SK-N-SH (cell line): ENCODE data around the gene GALNT18. TPM values are rescaled to one million over a fixed set of nuclear protein-coding genes. Genes with fewer than 3 reads are reported as not detected.

Experiments used
- CTCF ChIA-PET: fragments of 300-600, 350-600 bp; formaldehyde crosslinking; extraction: SDS; loops from one replicate; lab custom pipeline; 2021; lab: Yijun Ruan, JAX
- POLR2A ChIA-PET: fragments of 350-600 bp; sonication (Branson Sonifier 250); formaldehyde crosslinking; extraction: SDS; loops from one replicate; lab custom pipeline; 2020; ENCODE audit warnings: antibody characterized with exemption, inconsistent platforms; lab: Yijun Ruan, JAX
- DNase-seq: peaks from one replicate; pipeline ENCODE4 v3.0.0; 2012
- H2AFZ ChIP-seq: fragments of 200-600 bp; sonication (generic); 2 replicates; pipeline ENCODE4 v1.8.1; 2016; ENCODE audit warnings: antibody characterized with exemption, mild to moderate bottlenecking, low read depth
- H3F3A ChIP-seq: fragments of 200-600 bp; sonication (generic); replicated peaks from 2 replicates; pipeline ENCODE3; 2016; ENCODE audit warnings: antibody characterized with exemption, mild to moderate bottlenecking; ENCODE audit not compliant: insufficient read depth
- H3K27ac ChIP-seq, 2 experiments: fragments of 200-500 bp in 1 of 2; fragments of 200-600 bp in 1 of 2; sonication (Bioruptor generic) in 1 of 2; sonication (generic), shearing (Covaris generic) in 1 of 2; 2 replicates each; pipeline versions ENCODE4 v1.5.1 to v1.6.1; 2014 to 2016; ENCODE audit warnings: low read depth in 2 of 2, inconsistent platforms in 1 of 2, low read length in 1 of 2, mild to moderate bottlenecking in 1 of 2, mixed read lengths in 1 of 2
- H3K27me3 ChIP-seq: fragments of 200-600 bp; sonication (generic), shearing (Covaris generic); 2 replicates; pipeline ENCODE4 v1.6.1; 2016; ENCODE audit warnings: mixed run types; ENCODE audit not compliant: insufficient read depth
- H3K36me3 ChIP-seq, 2 experiments: fragments of 200-500 bp in 1 of 2; fragments of 200-600 bp in 1 of 2; sonication (Bioruptor generic) in 1 of 2; sonication (generic) in 1 of 2; replicated peaks in 1 of 2; 2 replicates each; pipeline versions ENCODE3 to v1.5.1; 2014 to 2016; ENCODE audit warnings: low read length in 1 of 2, mild to moderate bottlenecking in 1 of 2; ENCODE audit not compliant: insufficient read depth in 2 of 2, control insufficient read depth in 1 of 2
- H3K4me1 ChIP-seq, 2 experiments: fragments of 200-500 bp in 1 of 2; fragments of 200-600 bp in 1 of 2; sonication (Bioruptor generic) in 1 of 2; sonication (generic), shearing (Covaris generic) in 1 of 2; 2 replicates each; pipeline versions ENCODE4 v1.5.1 to v1.6.1; 2014 to 2016; ENCODE audit warnings: low read depth in 1 of 2, low read length in 1 of 2, mixed run types in 1 of 2; ENCODE audit not compliant: insufficient read depth in 2 of 2, control insufficient read depth in 1 of 2
- H3K4me2 ChIP-seq: fragments of 200-600 bp; sonication (generic), shearing (Covaris generic); 2 replicates; pipeline ENCODE4 v1.6.1; 2017; ENCODE audit warnings: mixed run types
- H3K4me3 ChIP-seq, 2 experiments: fragments of 200-500 bp in 1 of 2; fragments of 200-600 bp in 1 of 2; sonication (Bioruptor generic) in 1 of 2; sonication (generic), shearing (Covaris generic) in 1 of 2; 2 replicates each; pipeline versions ENCODE4 v1.5.1 to v1.8.1; 2014 to 2016; ENCODE audit warnings: low read depth in 2 of 2, inconsistent platforms in 1 of 2, low read length in 1 of 2, mild to moderate bottlenecking in 1 of 2, mixed read lengths in 1 of 2, moderate library complexity in 1 of 2
- H3K79me2 ChIP-seq: fragments of 200-600 bp; sonication (generic); 2 replicates; pipeline ENCODE4 v1.8.1; 2017; ENCODE audit warnings: mild to moderate bottlenecking; ENCODE audit not compliant: insufficient read depth
- H3K9ac ChIP-seq: fragments of 200-600 bp; sonication (generic); 2 replicates; pipeline ENCODE4 v1.6.1; 2017; ENCODE audit warnings: mixed run types
- H3K9me2 ChIP-seq: fragments of 200-600 bp; sonication (generic); 2 replicates; pipeline ENCODE4 v1.6.1; 2017; ENCODE audit warnings: mixed run types
- H3K9me3 ChIP-seq: fragments of 200-600 bp; sonication (generic); 2 replicates; pipeline ENCODE4 v1.6.1; 2017; ENCODE audit warnings: mixed run types, mild to moderate bottlenecking, moderate library complexity
- H4K20me1 ChIP-seq: fragments of 200-600 bp; sonication (generic); 2 replicates; pipeline ENCODE4 v1.6.1; 2017; ENCODE audit warnings: mild to moderate bottlenecking, mixed run types; ENCODE audit not compliant: insufficient read depth
- CHD2 ChIP-seq: fragments of 150-350 bp; IDR thresholded peaks from 2 replicates; pipeline ENCODE4 v1.6.1; 2018; ENCODE audit warnings: low read length; ENCODE audit not compliant: partially characterized antibody
- EP300 ChIP-seq, 2 experiments: IDR thresholded peaks; 2 replicates each; pipeline versions ENCODE4 v1.4.0 to v1.6.1; 2012; ENCODE audit warnings: borderline replicate concordance in 1 of 2, low read depth in 1 of 2, low read length in 1 of 2
- NFIC ChIP-seq: IDR thresholded peaks from 2 replicates; pipeline ENCODE4 v1.4.0; 2012; ENCODE audit warnings: borderline replicate concordance
- RCOR1 ChIP-seq: fragments of 150-350 bp; IDR thresholded peaks from 2 replicates; pipeline ENCODE4 v1.6.1; 2017; ENCODE audit warnings: antibody characterized with exemption, low read length
- YY1 ChIP-seq: IDR thresholded peaks from 2 replicates; pipeline ENCODE4 v1.4.0; 2012; ENCODE audit warnings: low read depth, mild to moderate bottlenecking
- WGBS: methylation state at CpG from one replicate; pipeline ENCODE4 v1.1.6; 2017; ENCODE audit warnings: low lambda C conversion rate; 5-methylcytosine and 5-hydroxymethylcytosine counted together
- polyA plus RNA-seq, 3 experiments: library from polyadenylated mRNA; depleted of rRNA; stranded (reverse); fragments of >200 nt; gene quantifications; 2 replicates each; pipeline ENCODE4 v1.2.3, GENCODE V29; 2012
- TF ChIP-seq, protein P1 (sequence below): IDR thresholded peaks from 2 replicates; pipeline ENCODE4 v1.4.0; 2012; ENCODE audit warnings: low read depth, borderline replicate concordance
- TF ChIP-seq, protein P2 (sequence below): fragments of 200-600 bp; sonication (generic); IDR thresholded peaks from 2 replicates; pipeline ENCODE4 v1.6.1; 2017; ENCODE audit warnings: antibody characterized with exemption, mild to moderate bottlenecking, moderate library complexity
- TF ChIP-seq, protein P3 (sequence below): fragments of 150-350 bp; IDR thresholded peaks from 2 replicates; pipeline ENCODE4 v1.6.1; 2017; ENCODE audit warnings: antibody characterized with exemption, low read length, low read depth, borderline replicate concordance
- TF ChIP-seq, protein P4 (sequence below): IDR thresholded peaks from 2 replicates; pipeline ENCODE4 v1.6.1; 2012; ENCODE audit warnings: mild to moderate bottlenecking, low read depth, low read length, moderate library complexity
- TF ChIP-seq, protein P5 (sequence below): fragments of 150-350 bp; IDR thresholded peaks from 2 replicates; pipeline ENCODE4 v1.6.1; 2016; ENCODE audit warnings: mild to moderate bottlenecking, low read depth, low read length

GALNT18 gene
- polyA plus RNA-seq, 1 of the 3 experiments (the other 2 are of a cell fraction) = 0.64 TPM

DNA sequence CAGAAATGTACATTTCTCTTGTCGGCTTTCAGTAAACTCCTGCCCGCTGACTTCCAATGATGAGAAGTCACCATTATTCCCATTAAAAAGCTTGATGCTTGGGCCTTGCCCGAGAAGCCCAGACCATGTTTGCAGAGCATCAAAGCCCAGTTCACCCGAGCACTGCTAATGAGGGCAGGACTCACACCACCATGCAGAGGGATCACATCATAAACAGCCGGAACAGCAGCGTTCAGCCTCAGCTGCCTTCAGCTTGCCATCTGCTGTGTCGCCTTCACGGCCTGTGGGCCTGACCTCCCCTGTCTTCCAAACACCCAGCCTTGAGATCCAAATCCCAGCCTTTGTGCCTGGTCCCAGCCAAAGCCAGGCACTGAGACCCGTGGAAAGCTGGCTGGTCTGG lies 163.3 kb downstream of the GALNT18 start (continued):
- TF ChIP-seq NFIC = no peak
- no peak for TF ChIP-seq CHD2
- no peak for TF ChIP-seq RCOR1
- TF ChIP-seq, protein P1, sequence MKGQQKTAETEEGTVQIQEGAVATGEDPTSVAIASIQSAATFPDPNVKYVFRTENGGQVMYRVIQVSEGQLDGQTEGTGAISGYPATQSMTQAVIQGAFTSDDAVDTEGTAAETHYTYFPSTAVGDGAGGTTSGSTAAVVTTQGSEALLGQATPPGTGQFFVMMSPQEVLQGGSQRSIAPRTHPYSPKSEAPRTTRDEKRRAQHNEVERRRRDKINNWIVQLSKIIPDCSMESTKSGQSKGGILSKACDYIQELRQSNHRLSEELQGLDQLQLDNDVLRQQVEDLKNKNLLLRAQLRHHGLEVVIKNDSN = no peak
- TF ChIP-seq YY1 = no peak

DNA sequence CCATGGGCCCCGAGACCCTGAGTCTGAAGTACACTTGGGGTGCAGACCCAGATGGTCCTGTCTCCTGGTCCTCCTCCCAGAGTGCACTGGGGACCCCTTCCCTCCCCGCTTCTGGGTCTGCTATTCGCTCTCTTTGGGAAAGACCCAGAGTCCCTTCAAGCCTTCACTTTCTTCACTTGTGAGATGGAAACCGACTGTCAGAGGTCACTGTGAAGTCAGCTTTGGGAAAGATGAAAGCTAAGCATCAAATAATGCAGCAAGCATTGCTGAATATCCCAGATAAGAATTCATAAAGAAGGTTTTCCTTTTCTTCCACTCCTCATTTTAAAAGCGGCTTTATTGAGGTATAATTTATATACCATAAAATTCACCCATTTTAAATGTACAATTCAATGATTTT lies 163.8 kb downstream of the GALNT18 start:
- no peak overlapping the region for H2AFZ ChIP-seq
- H3K4me2 ChIP-seq = no peak overlapping the region
- TF ChIP-seq, protein P2, sequence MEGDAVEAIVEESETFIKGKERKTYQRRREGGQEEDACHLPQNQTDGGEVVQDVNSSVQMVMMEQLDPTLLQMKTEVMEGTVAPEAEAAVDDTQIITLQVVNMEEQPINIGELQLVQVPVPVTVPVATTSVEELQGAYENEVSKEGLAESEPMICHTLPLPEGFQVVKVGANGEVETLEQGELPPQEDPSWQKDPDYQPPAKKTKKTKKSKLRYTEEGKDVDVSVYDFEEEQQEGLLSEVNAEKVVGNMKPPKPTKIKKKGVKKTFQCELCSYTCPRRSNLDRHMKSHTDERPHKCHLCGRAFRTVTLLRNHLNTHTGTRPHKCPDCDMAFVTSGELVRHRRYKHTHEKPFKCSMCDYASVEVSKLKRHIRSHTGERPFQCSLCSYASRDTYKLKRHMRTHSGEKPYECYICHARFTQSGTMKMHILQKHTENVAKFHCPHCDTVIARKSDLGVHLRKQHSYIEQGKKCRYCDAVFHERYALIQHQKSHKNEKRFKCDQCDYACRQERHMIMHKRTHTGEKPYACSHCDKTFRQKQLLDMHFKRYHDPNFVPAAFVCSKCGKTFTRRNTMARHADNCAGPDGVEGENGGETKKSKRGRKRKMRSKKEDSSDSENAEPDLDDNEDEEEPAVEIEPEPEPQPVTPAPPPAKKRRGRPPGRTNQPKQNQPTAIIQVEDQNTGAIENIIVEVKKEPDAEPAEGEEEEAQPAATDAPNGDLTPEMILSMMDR = no peak
- no peak for TF ChIP-seq EP300 (IDR thresholded peaks at IDR 0.05; ENCODE audit: borderline replicate concordance in 1 of 2, low read depth in 1 of 2, low read length in 1 of 2)
- TF ChIP-seq, protein P3, sequence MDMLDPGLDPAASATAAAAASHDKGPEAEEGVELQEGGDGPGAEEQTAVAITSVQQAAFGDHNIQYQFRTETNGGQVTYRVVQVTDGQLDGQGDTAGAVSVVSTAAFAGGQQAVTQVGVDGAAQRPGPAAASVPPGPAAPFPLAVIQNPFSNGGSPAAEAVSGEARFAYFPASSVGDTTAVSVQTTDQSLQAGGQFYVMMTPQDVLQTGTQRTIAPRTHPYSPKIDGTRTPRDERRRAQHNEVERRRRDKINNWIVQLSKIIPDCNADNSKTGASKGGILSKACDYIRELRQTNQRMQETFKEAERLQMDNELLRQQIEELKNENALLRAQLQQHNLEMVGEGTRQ = no peak
- TF ChIP-seq, protein P4, sequence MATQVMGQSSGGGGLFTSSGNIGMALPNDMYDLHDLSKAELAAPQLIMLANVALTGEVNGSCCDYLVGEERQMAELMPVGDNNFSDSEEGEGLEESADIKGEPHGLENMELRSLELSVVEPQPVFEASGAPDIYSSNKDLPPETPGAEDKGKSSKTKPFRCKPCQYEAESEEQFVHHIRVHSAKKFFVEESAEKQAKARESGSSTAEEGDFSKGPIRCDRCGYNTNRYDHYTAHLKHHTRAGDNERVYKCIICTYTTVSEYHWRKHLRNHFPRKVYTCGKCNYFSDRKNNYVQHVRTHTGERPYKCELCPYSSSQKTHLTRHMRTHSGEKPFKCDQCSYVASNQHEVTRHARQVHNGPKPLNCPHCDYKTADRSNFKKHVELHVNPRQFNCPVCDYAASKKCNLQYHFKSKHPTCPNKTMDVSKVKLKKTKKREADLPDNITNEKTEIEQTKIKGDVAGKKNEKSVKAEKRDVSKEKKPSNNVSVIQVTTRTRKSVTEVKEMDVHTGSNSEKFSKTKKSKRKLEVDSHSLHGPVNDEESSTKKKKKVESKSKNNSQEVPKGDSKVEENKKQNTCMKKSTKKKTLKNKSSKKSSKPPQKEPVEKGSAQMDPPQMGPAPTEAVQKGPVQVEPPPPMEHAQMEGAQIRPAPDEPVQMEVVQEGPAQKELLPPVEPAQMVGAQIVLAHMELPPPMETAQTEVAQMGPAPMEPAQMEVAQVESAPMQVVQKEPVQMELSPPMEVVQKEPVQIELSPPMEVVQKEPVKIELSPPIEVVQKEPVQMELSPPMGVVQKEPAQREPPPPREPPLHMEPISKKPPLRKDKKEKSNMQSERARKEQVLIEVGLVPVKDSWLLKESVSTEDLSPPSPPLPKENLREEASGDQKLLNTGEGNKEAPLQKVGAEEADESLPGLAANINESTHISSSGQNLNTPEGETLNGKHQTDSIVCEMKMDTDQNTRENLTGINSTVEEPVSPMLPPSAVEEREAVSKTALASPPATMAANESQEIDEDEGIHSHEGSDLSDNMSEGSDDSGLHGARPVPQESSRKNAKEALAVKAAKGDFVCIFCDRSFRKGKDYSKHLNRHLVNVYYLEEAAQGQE = no peak
- TF ChIP-seq, protein P5, sequence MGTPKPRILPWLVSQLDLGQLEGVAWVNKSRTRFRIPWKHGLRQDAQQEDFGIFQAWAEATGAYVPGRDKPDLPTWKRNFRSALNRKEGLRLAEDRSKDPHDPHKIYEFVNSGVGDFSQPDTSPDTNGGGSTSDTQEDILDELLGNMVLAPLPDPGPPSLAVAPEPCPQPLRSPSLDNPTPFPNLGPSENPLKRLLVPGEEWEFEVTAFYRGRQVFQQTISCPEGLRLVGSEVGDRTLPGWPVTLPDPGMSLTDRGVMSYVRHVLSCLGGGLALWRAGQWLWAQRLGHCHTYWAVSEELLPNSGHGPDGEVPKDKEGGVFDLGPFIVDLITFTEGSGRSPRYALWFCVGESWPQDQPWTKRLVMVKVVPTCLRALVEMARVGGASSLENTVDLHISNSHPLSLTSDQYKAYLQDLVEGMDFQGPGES = no peak

More for the DNA sequence above, 163.8 kb downstream of the GALNT18 start:
- WGBS = 64% methylated on average over 5 of the region's 5 CpGs
- Histone ChIP-seq H3K9me3 (no peaks in the 10 kb centered on the region), H3K4me1 (peaks cover 0 to 6% of the 10 kb centered on the region in 2 experiments; a peak in 1 of 4 replicates), H3F3A (no peaks in the 10 kb centered on the region), H3K36me3 (no peaks in the 10 kb centered on the region), H3K27me3 (no peaks in the 10 kb centered on the region), H3K4me3 (no peak overlapping the region), H4K20me1 (no peaks in the 10 kb centered on the region), H3K27ac (no peak overlapping the region), H3K9ac (no peak overlapping the region), H3K79me2 (no peaks in the 10 kb centered on the region), H3K9me2 (no peaks in the 10 kb centered on the region)
- ChIA-PET POLR2A (no interaction called here), CTCF (interaction anchor here (1.2 to 2.3 kb wide), 2 partner anchors 50 to 330 kb away, joined by 3 to 7 read pairs; no protein-coding TSS in a partner anchor)
- DNase-seq = no peak
